A549 treated with dexamethasone at 1 μM for 4 hours (cell line): ENCODE data around the gene PRKCH. TPM values are rescaled to one million over a fixed set of nuclear protein-coding genes. Genes with fewer than 3 reads are reported as not detected.

Experiments used
- total RNA-seq: library from RNA; stranded (reverse); fragments of 200-300 nt; extraction: Qiagen RNA extraction; gene quantifications from 5 replicates; pipeline ENCODE4 v1.2.3, GENCODE V29; 2022

PRKCH gene
- 4.7 to 6.8 TPM (median 6.0 TPM) in 5 replicates for total RNA-seq

GRCh38 chr14:61321385-61322010, at the start of gene PRKCH:
Gene PRKCH (plus strand): TSS chr14:61321579. CDS start chr14:61322102, 523 bp downstream.

GRCh38 chr14:61281186-61281947, 40.0 kb upstream of the PRKCH start, which contains the start of gene TMEM30B:
Gene TMEM30B (minus strand): TSS chr14:61281338. CDS start chr14:61281147, 191 bp downstream.

Other genes starting within 250 kb of the PRKCH start
- gene TMEM30B, start 40.2 kb upstream of the PRKCH start, total RNA-seq, result 0.18 to 0.42 TPM (median 0.30 TPM) in 5 replicates